ENCODE measurements around the gene RPS3A.
A peak's percentile ranks its signal among the peaks of the same experiment; 100 is the strongest.
"Not testable (repeated sequence)": the region's sequence is repeated elsewhere in the genome, so short reads cannot be mapped to it uniquely, and the experiment has no call there.

The RPS3A gene

GRCh38 chr4:151099229-151099975 lies at the start of gene RPS3A:
Gene RPS3A (plus strand): TSS chr4:151099628. CDS start chr4:151099653, 25 bp downstream.
- TF ChIP-seq CTCF (IDR thresholded peaks at IDR 0.05; ENCODE audit: extremely low read depth, insufficient read depth, missing control alignments), result peak; percentile 95
- DNase-seq (ENCODE audit: low spot score), result peak; percentile 91
- in situ Hi-C loops (cut with MboI; ENCODE audit: low pct_unique_long_range_greater_than_20kb, low sequenced_read_pairs, unreplicated experiment), result no loop called here

GRCh38 chr4:151052785-151053184 lies 46.6 kb upstream of the RPS3A start:
- TF ChIP-seq CTCF (IDR thresholded peaks at IDR 0.05; ENCODE audit: extremely low read depth, insufficient read depth, missing control alignments), result no peak
- DNase-seq (ENCODE audit: low spot score), result no peak
- in situ Hi-C loops (cut with MboI; ENCODE audit: low pct_unique_long_range_greater_than_20kb, low sequenced_read_pairs, unreplicated experiment), result no loop called here

GRCh38 chr4:151055539-151055938 lies 43.9 kb upstream of the RPS3A start:
- in situ Hi-C loops (cut with MboI; ENCODE audit: low pct_unique_long_range_greater_than_20kb, low sequenced_read_pairs, unreplicated experiment), result no loop called here
- no peak for TF ChIP-seq CTCF (IDR thresholded peaks at IDR 0.05; ENCODE audit: extremely low read depth, insufficient read depth, missing control alignments)
- DNase-seq (ENCODE audit: low spot score), result no peak

- DNase-seq (ENCODE audit: low spot score); in situ Hi-C loops (cut with MboI; ENCODE audit: low pct_unique_long_range_greater_than_20kb, low sequenced_read_pairs, unreplicated experiment): not testable (repeated sequence)
Observed at GRCh38 chr4:151063143-151063542, 36.3 kb upstream of the RPS3A start.

GRCh38 chr4:151067316-151067970 lies 32.0 kb upstream of the RPS3A start:
- no peak for DNase-seq (ENCODE audit: low spot score)
- TF ChIP-seq CTCF (IDR thresholded peaks at IDR 0.05; ENCODE audit: extremely low read depth, insufficient read depth, missing control alignments), result no peak
- in situ Hi-C loops (cut with MboI; ENCODE audit: low pct_unique_long_range_greater_than_20kb, low sequenced_read_pairs, unreplicated experiment), result no loop called here

GRCh38 chr4:151074416-151074916 lies 25.0 kb upstream of the RPS3A start:
- TF ChIP-seq CTCF (IDR thresholded peaks at IDR 0.05; ENCODE audit: extremely low read depth, insufficient read depth, missing control alignments), result no peak
- no peak for DNase-seq (ENCODE audit: low spot score)
- in situ Hi-C loops (cut with MboI; ENCODE audit: low pct_unique_long_range_greater_than_20kb, low sequenced_read_pairs, unreplicated experiment), result no loop called here

- in situ Hi-C loops (cut with MboI; ENCODE audit: low pct_unique_long_range_greater_than_20kb, low sequenced_read_pairs, unreplicated experiment), result not testable (repeated sequence)
Observed at GRCh38 chr4:151077978-151078377, 21.4 kb upstream of the RPS3A start.

More at GRCh38 chr4:151077978-151078377, 21.4 kb upstream of the RPS3A start:
- not testable (repeated sequence) for DNase-seq (ENCODE audit: low spot score)
